Measurements from ENCODE around the gene CLDND1. TPM values are rescaled to one million over a fixed set of nuclear protein-coding genes. Genes with fewer than 3 reads are reported as not detected.

Gene CLDND1
- total RNA-seq, 1 experiment from 2014 or later: 90.7 TPM

GRCh38 chr3:98555025-98555379 lies 32.3 kb upstream of the CLDND1 start:
- intact Hi-C loops (cut with micrococcal nuclease; ENCODE audit: unreplicated experiment): no loop called here
- DNase-seq (ENCODE audit: low spot score): no peak
- H3K27ac ChIP-seq (ENCODE audit: low read depth, low read length, poor library complexity, severe bottlenecking): no peak overlapping the region
- POLR2A ChIA-PET (ENCODE audit: low non-redundant PET): no interaction called here
- CTCF ChIA-PET: no interaction called here
- H3K27me3 ChIP-seq (replicated peaks; ENCODE audit: insufficient read depth, low read depth, low read length, poor library complexity): peaks cover 46% of the 10 kb centered on the region
- no peaks in the 10 kb centered on the region for H3K36me3 ChIP-seq (ENCODE audit: insufficient read depth, low read length, poor library complexity, severe bottlenecking)
- no TSS peak for BruUV-seq (replicated peaks)
- no peaks in the 10 kb centered on the region for H3K9me3 ChIP-seq (ENCODE audit: low read depth, low read length, poor library complexity, severe bottlenecking)
- H3K4me3 ChIP-seq (ENCODE audit: low read depth, low read length, poor library complexity, severe bottlenecking): no peak overlapping the region
- no peak for TF ChIP-seq CTCF (conservative IDR thresholded peaks at IDR 0.05; ENCODE audit: low read depth, low read length)
- no peak for TF ChIP-seq EZH2 (IDR thresholded peaks at IDR 0.05; ENCODE audit: borderline replicate concordance, low read depth, low read length, poor library complexity, severe bottlenecking)
- H3K4me1 ChIP-seq (ENCODE audit: insufficient read depth, low read length, poor library complexity, severe bottlenecking): no peaks in the 10 kb centered on the region

GRCh38 chr3:98554580-98554979 lies 31.9 kb upstream of the CLDND1 start:
- ChIA-PET POLR2A (ENCODE audit: low non-redundant PET) (no interaction called here), CTCF (no interaction called here)
- no peaks in the 10 kb centered on the region for H3K9me3 ChIP-seq (ENCODE audit: low read depth, low read length, poor library complexity, severe bottlenecking)
- H3K4me1 ChIP-seq (ENCODE audit: insufficient read depth, low read length, poor library complexity, severe bottlenecking): no peaks in the 10 kb centered on the region
- intact Hi-C loops (cut with micrococcal nuclease; ENCODE audit: unreplicated experiment): no loop called here
- no peak overlapping the region for H3K4me3 ChIP-seq (ENCODE audit: low read depth, low read length, poor library complexity, severe bottlenecking)
- peaks cover 51% of the 10 kb centered on the region for H3K27me3 ChIP-seq (replicated peaks; ENCODE audit: insufficient read depth, low read depth, low read length, poor library complexity)
- no TSS peak for BruUV-seq (replicated peaks)
- no peak overlapping the region for H3K27ac ChIP-seq (ENCODE audit: low read depth, low read length, poor library complexity, severe bottlenecking)
- no peaks in the 10 kb centered on the region for H3K36me3 ChIP-seq (ENCODE audit: insufficient read depth, low read length, poor library complexity, severe bottlenecking)
- no peak for DNase-seq (ENCODE audit: low spot score)
- no peak for TF ChIP-seq CTCF (conservative IDR thresholded peaks at IDR 0.05; ENCODE audit: low read depth, low read length)
- TF ChIP-seq EZH2 (IDR thresholded peaks at IDR 0.05; ENCODE audit: borderline replicate concordance, low read depth, low read length, poor library complexity, severe bottlenecking): no peak

GRCh38 chr3:98553753-98554152 lies 31.1 kb upstream of the CLDND1 start:
- Histone ChIP-seq H3K36me3 (ENCODE audit: insufficient read depth, low read length, poor library complexity, severe bottlenecking) (no peaks in the 10 kb centered on the region), H3K27me3 (replicated peaks; ENCODE audit: insufficient read depth, low read depth, low read length, poor library complexity) (peaks cover 55% of the 10 kb centered on the region), H3K4me1 (ENCODE audit: insufficient read depth, low read length, poor library complexity, severe bottlenecking) (no peaks in the 10 kb centered on the region), H3K9me3 (ENCODE audit: low read depth, low read length, poor library complexity, severe bottlenecking) (no peaks in the 10 kb centered on the region), H3K27ac (ENCODE audit: low read depth, low read length, poor library complexity, severe bottlenecking) (no peak overlapping the region), H3K4me3 (ENCODE audit: low read depth, low read length, poor library complexity, severe bottlenecking) (no peak overlapping the region)
- TF ChIP-seq CTCF (conservative IDR thresholded peaks at IDR 0.05; ENCODE audit: low read depth, low read length): no peak
- no peak for TF ChIP-seq EZH2 (IDR thresholded peaks at IDR 0.05; ENCODE audit: borderline replicate concordance, low read depth, low read length, poor library complexity, severe bottlenecking)
- no TSS peak for BruUV-seq (replicated peaks)
- DNase-seq (ENCODE audit: low spot score): no peak
- ChIA-PET POLR2A (ENCODE audit: low non-redundant PET) (no interaction called here), CTCF (no interaction called here)
- intact Hi-C loops (cut with micrococcal nuclease; ENCODE audit: unreplicated experiment): no loop called here

All from A673 (cell line).